ENCODE data around the gene FOXD2. TPM values are rescaled to one million over a fixed set of nuclear protein-coding genes. Genes with fewer than 3 reads are reported as not detected.

Gene FOXD2
- total RNA-seq = under 1 TPM; 0.09 to 0.18 TPM

DNA sequence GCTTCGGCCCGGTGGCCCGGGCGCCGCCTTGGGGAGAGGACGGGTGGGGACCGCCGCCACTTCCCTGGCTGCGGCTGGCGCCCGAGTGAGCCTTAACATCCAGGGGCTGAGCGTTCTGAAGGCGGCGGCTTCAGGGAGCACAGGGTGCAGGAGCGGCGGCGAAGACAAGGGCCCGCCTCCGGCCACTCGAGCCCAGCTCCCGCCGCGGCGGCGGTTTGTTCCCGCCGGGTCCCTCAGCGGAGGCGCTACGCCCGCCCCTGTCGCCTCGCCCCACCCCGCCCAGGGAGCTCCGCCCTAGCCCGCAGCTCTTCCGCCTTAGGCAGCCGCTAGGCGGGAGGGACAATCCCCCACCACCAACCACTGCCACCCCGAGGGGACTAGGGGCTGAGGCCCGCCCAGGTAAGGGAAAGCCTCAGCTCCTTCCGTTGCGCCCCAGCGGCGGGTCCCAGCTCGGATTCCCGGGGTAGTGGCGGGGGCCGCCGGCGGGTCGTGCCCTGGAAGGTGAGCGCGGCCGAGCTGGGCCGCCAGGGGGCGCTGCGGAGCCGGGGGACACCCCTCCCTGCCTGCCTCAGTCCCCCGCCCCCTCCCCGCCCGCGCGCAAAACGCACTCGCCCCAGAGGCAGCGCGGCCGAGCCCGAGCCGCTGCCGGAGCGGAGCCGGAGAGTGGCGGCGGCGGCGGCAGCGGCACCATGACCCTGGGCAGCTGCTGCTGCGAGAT lies at the start of gene FOXD2:
FOXD2 (plus strand) TSS at position 598 of the 718 bp plus-strand sequence; CDS start at position 690, 92 bp downstream.
- Mint-ChIP-seq H3K27ac (peak within 1 kb of the TSS; percentile 90 to 95), H3K9me3 (no peaks in the 10 kb centered on the region), H3K36me3 (peaks cover 6 to 21% of the 10 kb centered on the region in 2 donors)
- ATAC-seq (peak; percentile 90 to 92), DNase-seq (ENCODE audit: low spot score in 2 of 2) (peak; percentile 93 to 98)

GRCh38 chr1:47388891-47389238 lies 49.0 kb upstream of the FOXD2 start:
- peak in 1 of 2 donors; percentile 50 for DNase-seq (ENCODE audit: low spot score in 2 of 2)

DNA sequence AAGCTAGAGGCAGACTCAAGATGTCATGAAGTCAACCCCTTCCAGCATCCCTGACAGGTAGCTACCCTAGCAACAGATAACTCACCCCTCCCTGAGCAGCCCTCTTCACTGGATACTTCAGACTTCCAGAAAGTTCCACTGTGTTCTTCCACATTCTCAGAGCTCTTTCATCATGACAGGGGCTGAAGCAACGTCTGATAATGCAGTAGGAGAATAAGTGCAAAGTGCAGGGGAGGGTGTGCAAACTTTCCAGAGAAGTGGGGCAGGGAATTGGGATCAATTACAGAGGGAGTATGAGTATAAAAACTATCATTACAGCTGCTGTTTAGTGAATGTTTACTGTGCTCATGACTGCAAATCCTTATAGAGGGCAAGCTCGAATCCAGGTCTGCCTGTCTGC lies 48.1 kb upstream of the FOXD2 start:
- ATAC-seq (no peak), DNase-seq (ENCODE audit: low spot score in 2 of 2) (no peak)
- H3K27ac Mint-ChIP-seq = no peak overlapping the region
- no peaks in the 10 kb centered on the region for H3K9me3 Mint-ChIP-seq
- H3K36me3 Mint-ChIP-seq = no peaks in the 10 kb centered on the region

More at GRCh38 chr1:47388891-47389238, 49.0 kb upstream of the FOXD2 start:
- Mint-ChIP-seq H3K9me3 (no peaks in the 10 kb centered on the region), H3K27ac (no peak overlapping the region), H3K36me3 (no peaks in the 10 kb centered on the region)
- ATAC-seq = peak; percentile 67 to 85

- no peak for DNase-seq (ENCODE audit: low spot score in 2 of 2)
- H3K27ac Mint-ChIP-seq = peak overlapping the region in 1 of 2 donors; percentile 52
- no peak for ATAC-seq
- H3K36me3 Mint-ChIP-seq = no peaks in the 10 kb centered on the region
- H3K9me3 Mint-ChIP-seq = no peaks in the 10 kb centered on the region
Measured at GRCh38 chr1:47390843-47391242, 47.0 kb upstream of the FOXD2 start.

- ATAC-seq (no peak), DNase-seq (ENCODE audit: low spot score in 2 of 2) (no peak)
- Mint-ChIP-seq H3K36me3 (no peaks in the 10 kb centered on the region), H3K9me3 (no peaks in the 10 kb centered on the region), H3K27ac (no peak overlapping the region)
Measured at GRCh38 chr1:47393141-47393540, 44.7 kb upstream of the FOXD2 start.

- Mint-ChIP-seq H3K9me3 (no peaks in the 10 kb centered on the region), H3K27ac (no peak overlapping the region), H3K36me3 (no peaks in the 10 kb centered on the region)
- DNase-seq (ENCODE audit: low spot score in 2 of 2) = no peak
- ATAC-seq = no peak
Measured at GRCh38 chr1:47395433-47395832, 42.4 kb upstream of the FOXD2 start.

DNA sequence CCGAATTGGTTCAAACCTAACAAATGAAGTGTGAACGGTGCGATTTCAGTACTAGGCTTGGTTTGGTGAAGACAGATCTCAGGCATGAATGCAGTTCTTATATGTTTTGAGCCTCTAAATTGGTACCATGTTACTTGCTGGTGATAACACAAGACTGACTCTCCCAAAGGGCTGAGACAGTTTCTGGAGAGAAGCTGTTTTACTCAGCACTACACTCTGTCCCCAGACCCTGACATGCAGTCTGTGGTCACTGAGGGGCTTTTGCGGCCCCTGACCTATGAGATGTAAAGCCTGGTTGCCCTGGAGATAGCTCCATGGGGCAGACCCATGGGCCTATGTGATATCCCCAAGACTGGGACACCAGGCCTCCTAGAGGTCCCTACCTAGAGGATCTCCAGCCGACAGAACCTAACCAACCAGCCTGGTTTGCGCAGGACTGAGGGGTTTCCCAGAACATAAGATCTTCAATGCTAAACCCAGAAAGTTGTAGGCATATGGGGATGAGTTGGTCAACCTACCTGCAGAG lies 41.1 kb upstream of the FOXD2 start:
- DNase-seq (ENCODE audit: low spot score in 2 of 2) (no peak), ATAC-seq (no peak)
- no peak overlapping the region for H3K27ac Mint-ChIP-seq

GRCh38 chr1:47399138-47399845 lies 38.6 kb upstream of the FOXD2 start:
- H3K9me3 Mint-ChIP-seq = no peaks in the 10 kb centered on the region
- no peak for ATAC-seq
- H3K27ac Mint-ChIP-seq = no peak overlapping the region
- no peaks in the 10 kb centered on the region for H3K36me3 Mint-ChIP-seq
- DNase-seq (ENCODE audit: low spot score in 2 of 2) = no peak

More for the DNA sequence above, 41.1 kb upstream of the FOXD2 start:
- Mint-ChIP-seq H3K9me3 (no peaks in the 10 kb centered on the region), H3K36me3 (no peaks in the 10 kb centered on the region)

GRCh38 chr1:47399846-47400155 lies 38.0 kb upstream of the FOXD2 start:
- ATAC-seq (no peak), DNase-seq (ENCODE audit: low spot score in 2 of 2) (no peak)
- no peaks in the 10 kb centered on the region for H3K36me3 Mint-ChIP-seq
- no peaks in the 10 kb centered on the region for H3K9me3 Mint-ChIP-seq
- no peak overlapping the region for H3K27ac Mint-ChIP-seq

GRCh38 chr1:47401761-47402160 lies 36.1 kb upstream of the FOXD2 start:
- H3K27ac Mint-ChIP-seq = no peak overlapping the region
- H3K9me3 Mint-ChIP-seq = no peaks in the 10 kb centered on the region
- ATAC-seq (no peak), DNase-seq (ENCODE audit: low spot score in 2 of 2) (no peak)
- H3K36me3 Mint-ChIP-seq = no peaks in the 10 kb centered on the region

DNA sequence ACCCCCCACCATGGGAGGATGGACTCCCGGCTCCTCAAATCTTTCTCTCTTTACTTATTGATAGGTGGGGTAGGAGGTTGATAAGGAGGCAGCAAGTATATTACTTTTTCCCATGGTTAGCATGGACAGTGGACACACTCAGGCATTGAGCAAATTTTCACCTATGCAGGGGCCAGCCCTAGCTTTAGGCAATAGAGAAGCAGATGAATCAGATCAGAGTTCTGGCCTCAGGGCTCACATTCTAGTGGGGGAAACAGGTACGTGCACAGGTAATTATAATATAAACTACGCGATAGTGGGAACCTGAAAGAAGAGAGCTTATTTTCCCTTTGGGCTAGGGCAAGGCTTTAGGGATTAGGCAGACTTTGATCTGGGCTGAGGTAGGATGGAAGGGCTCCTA lies 35.3 kb upstream of the FOXD2 start:
- no peaks in the 10 kb centered on the region for H3K9me3 Mint-ChIP-seq
- H3K27ac Mint-ChIP-seq = no peak overlapping the region
- DNase-seq (ENCODE audit: low spot score in 2 of 2) (no peak), ATAC-seq (no peak)
- H3K36me3 Mint-ChIP-seq = no peaks in the 10 kb centered on the region

DNA sequence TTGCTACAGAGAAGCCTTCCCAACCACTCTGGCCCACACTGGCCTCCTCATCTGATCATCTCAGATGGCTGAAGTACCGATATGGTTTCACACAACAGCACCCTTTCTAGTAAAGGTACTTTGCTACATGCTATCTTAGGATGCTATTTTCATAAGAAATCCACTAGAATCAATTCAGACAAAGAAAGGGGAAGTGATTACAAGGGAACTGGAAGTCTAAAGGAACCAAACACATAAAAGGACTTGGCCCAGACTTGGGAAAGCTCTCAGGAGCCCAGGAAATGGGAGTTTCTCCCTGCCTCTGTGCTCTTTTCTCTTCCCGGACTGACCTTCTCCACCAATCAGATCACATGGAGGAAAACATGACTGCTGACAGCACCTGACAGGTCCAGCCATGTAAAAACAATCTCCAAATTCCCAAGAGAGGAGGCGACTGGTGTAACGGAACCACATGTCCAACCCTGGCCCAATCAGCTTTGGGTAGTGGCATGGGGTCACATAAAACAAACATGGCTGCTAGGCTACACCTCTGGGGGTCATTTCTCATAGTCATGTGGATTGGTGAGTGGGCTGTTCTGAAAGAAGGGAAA lies 34.4 kb upstream of the FOXD2 start:
- ATAC-seq (no peak), DNase-seq (ENCODE audit: low spot score in 2 of 2) (no peak)
- Mint-ChIP-seq H3K27ac (peak overlapping the region in 1 of 2 donors; percentile 56), H3K36me3 (no peaks in the 10 kb centered on the region), H3K9me3 (no peaks in the 10 kb centered on the region)

DNA sequence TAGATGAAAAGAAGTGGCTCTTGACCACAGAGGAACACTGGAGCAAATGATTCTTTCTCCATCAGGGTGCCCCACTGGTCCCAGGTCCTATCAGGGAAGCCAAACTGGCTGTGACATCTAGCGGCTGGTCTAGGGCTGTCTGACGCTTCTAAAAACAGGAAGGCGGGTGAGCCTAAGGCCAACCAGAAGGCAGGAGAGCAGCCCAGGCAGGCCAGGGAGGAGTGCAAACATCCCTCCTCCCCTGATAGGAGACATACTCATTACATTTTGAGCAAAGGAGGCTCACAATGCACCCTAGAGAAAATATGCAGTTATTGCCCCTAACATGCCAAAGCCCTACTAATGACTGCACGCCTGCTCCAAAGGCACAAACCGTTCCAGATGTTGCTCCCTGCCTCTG lies 32.1 kb upstream of the FOXD2 start:
- Mint-ChIP-seq H3K9me3 (no peaks in the 10 kb centered on the region), H3K27ac (no peak overlapping the region), H3K36me3 (no peaks in the 10 kb centered on the region)
- DNase-seq (ENCODE audit: low spot score in 2 of 2) (no peak), ATAC-seq (no peak)

- Mint-ChIP-seq H3K36me3 (no peaks in the 10 kb centered on the region), H3K27ac (no peak overlapping the region), H3K9me3 (no peaks in the 10 kb centered on the region)
- no peak for ATAC-seq
- DNase-seq (ENCODE audit: low spot score in 2 of 2) = no peak
Measured at GRCh38 chr1:47406966-47407365, 30.9 kb upstream of the FOXD2 start.

DNA sequence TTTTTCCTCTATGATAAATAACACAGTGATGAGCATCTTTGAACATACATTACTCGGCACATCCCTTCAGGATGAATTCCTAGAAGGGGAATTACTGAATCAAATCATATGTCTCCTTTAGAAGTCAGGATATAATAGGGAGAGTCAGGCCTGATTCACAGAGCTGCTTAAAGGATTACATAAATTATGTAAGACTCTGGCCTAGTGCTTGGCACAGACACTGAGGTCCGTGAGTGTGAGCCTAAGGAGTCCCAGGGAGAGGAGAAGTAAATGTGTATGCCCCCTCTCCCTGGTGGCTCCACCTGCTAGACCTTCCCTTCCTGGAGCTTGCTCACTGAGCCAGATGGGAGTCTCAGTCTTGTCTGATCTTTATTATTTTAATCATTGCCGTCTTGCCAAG lies 30.4 kb upstream of the FOXD2 start:
- Mint-ChIP-seq H3K36me3 (no peaks in the 10 kb centered on the region), H3K27ac (no peak overlapping the region), H3K9me3 (no peaks in the 10 kb centered on the region)
- DNase-seq (ENCODE audit: low spot score in 2 of 2) (no peak), ATAC-seq (no peak)

GRCh38 chr1:47409311-47410067 lies 28.4 kb upstream of the FOXD2 start:
- H3K9me3 Mint-ChIP-seq = no peaks in the 10 kb centered on the region
- DNase-seq (ENCODE audit: low spot score in 2 of 2) (no peak), ATAC-seq (no peak)
- no peaks in the 10 kb centered on the region for H3K36me3 Mint-ChIP-seq
- H3K27ac Mint-ChIP-seq = no peak overlapping the region

DNA sequence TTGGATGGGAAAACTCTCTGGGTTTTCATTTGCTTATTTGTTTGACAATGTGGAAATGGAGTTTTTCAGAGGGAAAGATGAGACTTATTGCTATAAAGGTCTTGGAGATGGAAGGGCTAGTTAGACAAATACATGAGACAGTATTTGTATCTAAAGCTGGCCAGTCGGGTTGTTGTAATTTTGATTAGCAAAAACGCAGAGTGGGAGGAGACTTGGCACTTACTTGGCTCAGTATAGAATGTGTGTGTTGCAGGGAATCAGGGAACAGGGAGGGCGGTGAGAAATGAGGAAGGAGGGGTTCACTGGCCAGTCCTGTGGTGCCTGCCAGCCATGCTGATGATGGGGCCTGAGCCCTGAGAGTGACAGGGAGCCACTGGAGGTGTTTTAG lies 27.8 kb upstream of the FOXD2 start:
- no peaks in the 10 kb centered on the region for H3K9me3 Mint-ChIP-seq
- no peak for DNase-seq (ENCODE audit: low spot score in 2 of 2)
- no peaks in the 10 kb centered on the region for H3K36me3 Mint-ChIP-seq
- no peak overlapping the region for H3K27ac Mint-ChIP-seq
- no peak for ATAC-seq

Measured in activated naive CD4-positive, alpha-beta T cell treated with anti-CD3 and anti-CD28 coated beads, Interleukin-2, amount 50 U/mL, for 72 hours (primary cell).